Choroid plexus epithelial cell (primary cell): ENCODE data around the gene HELT.

Source experiments
- DNase-seq: peaks from one replicate; pipeline ENCODE4 v3.0.0-alpha.2; 2010; ENCODE audit warnings: low read depth
- H3K4me3 ChIP-seq: 2 replicates; pipeline ENCODE4 v1.5.1; 2011; ENCODE audit warnings: low read depth, mild to moderate bottlenecking, control low read depth, low read length, moderate library complexity
- TF ChIP-seq, protein P1 (sequence below): conservative IDR thresholded peaks from 2 replicates; pipeline ENCODE4 v1.5.1; 2011; ENCODE audit warnings: low read depth, mild to moderate bottlenecking, control low read depth, inconsistent platforms, low read length, moderate library complexity

HELT gene

GRCh38 chr4:185004562-185005218 is 13.6 kb upstream of the HELT start:
- TF ChIP-seq, protein P1, sequence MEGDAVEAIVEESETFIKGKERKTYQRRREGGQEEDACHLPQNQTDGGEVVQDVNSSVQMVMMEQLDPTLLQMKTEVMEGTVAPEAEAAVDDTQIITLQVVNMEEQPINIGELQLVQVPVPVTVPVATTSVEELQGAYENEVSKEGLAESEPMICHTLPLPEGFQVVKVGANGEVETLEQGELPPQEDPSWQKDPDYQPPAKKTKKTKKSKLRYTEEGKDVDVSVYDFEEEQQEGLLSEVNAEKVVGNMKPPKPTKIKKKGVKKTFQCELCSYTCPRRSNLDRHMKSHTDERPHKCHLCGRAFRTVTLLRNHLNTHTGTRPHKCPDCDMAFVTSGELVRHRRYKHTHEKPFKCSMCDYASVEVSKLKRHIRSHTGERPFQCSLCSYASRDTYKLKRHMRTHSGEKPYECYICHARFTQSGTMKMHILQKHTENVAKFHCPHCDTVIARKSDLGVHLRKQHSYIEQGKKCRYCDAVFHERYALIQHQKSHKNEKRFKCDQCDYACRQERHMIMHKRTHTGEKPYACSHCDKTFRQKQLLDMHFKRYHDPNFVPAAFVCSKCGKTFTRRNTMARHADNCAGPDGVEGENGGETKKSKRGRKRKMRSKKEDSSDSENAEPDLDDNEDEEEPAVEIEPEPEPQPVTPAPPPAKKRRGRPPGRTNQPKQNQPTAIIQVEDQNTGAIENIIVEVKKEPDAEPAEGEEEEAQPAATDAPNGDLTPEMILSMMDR: no peak
- DNase-seq: peak; percentile 15
- H3K4me3 ChIP-seq: peak overlapping the region; percentile 34

GRCh38 chr4:185005219-185005819 is 13.0 kb upstream of the HELT start:
- TF ChIP-seq, protein P1: peak; percentile 96
- peak; percentile 81 for DNase-seq
- peak overlapping the region; percentile 34 for H3K4me3 ChIP-seq

GRCh38 chr4:185011408-185011807 is 6.9 kb upstream of the HELT start:
- H3K4me3 ChIP-seq: no peak overlapping the region
- no peak for DNase-seq
- TF ChIP-seq, protein P1: peak; percentile 65

GRCh38 chr4:185013417-185014125 is 4.7 kb upstream of the HELT start:
- TF ChIP-seq, protein P1: no peak
- H3K4me3 ChIP-seq: peak overlapping the region; percentile 8
- DNase-seq: peak; percentile 52

- TF ChIP-seq, protein P1: peak; percentile 52
- no peak overlapping the region for H3K4me3 ChIP-seq
- peak; percentile 49 for DNase-seq
These were observed 3.2 kb upstream of the HELT start for GRCh38 chr4:185015108-185015507.

DNA sequence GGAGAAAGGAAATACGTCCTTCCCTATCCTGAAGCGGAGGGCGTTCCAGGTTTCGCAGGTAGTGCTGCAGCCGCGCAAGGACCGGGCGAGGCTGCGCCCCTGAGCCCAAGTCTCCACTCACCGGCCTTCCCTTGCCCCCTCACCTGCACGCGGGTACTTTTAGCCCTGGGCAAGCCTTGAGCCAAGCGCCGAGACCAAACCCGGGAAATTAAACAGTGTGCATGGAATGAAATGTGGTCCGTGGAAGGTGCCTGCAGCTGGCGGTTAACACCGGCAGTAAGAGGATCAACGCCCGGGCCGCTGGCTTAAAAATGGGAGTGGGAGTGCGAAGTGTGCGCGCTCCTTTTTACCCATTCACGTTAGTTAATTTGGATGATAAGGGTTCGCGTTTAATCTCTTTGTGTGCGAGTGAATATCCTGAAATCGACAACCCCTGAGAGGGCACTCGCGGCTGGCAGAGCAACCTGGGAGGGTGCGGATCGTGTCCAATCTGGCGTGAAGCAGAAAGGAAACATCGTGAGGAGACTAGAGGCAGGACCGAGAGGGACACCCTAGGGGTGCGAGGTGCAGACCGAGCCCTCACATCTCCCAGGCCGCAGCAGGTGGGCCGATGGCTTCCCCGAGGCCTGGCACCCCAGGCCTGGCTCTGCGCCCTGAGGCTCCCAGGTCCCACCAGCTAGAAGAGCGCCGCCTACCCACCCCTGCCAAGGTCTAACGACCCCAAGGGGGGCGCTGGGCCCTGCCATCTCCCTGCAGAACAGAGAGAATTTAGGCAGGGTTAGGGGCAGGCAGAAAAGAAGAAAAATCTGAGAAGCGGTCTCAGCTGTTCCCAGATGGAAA is 2.0 kb upstream of the HELT start:
- no peak overlapping the region for H3K4me3 ChIP-seq
- TF ChIP-seq, protein P1: no peak
- DNase-seq: no peak
